Stimulated activated CD4-positive, alpha-beta T cell treated with anti-CD3 and anti-CD28 coated beads, Interleukin-2, amount 100 ng/mL, for 4 hours (primary cell): Measurements from ENCODE around the gene VAPA.
"Not testable (repeated sequence)": the region's sequence is repeated elsewhere in the genome, so short reads cannot be mapped to it uniquely, and the experiment has no call there.

ENCODE experiments used
- DNase-seq: peaks from one replicate; pipeline ENCODE4 v3.0.0-alpha.2; 2020; ENCODE audit warnings: low read depth

Gene VAPA

DNA sequence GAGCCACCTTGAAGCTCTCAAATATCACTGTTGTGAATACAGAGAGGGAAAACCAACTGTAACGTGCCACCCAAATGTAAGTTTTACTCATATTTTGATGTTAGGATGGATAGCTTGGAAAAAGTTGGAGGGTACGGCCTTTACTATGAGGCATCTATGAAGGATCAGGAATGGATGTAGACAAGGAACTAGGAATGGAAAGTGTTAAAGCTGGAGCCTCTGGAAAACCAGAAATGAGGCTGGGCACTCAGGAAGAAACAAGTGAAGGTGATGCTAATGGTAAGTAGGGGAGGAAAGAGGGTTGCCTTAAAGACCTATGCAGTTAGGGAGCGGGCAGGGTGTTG is 27.8 kb upstream of the VAPA start:
- DNase-seq: no peak

DNA sequence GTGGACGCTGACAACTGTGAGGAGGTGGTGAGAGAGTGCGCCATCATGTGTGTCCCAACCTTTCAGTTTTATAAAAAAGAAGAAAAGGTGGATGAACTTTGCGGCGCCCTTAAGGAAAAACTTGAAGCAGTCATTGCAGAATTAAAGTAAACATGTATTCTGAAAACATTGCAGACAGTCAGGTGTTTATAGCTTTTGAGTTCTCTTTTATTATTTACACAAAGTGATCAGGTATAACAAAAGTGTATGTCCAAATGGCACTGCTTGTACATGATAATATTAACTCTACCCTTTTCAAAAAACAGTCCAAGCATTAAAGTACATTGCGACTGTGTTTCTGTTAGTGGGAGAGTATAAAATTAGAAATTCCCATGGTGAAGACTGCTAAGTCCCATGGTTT is 25.8 kb upstream of the VAPA start:
- DNase-seq: no peak

DNA sequence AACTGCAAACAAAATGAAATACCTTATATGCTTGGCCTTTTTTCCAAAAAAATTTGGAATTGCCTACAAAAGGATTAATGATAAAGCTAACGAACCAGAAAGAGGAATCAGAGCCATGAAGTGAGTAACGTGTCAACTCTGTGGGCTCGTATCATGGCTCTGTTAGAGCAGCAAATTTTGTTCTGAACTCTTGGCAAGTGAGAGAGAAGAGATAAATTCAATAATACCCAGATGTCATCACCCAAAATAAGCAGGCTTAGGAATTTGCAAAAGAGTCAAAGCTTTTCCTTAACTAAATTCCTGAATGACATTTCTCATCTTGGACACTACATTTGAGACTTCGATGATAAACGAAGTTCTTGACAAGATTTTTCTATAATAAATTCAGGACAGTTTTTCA is 23.6 kb upstream of the VAPA start:
- no peak for DNase-seq

DNA sequence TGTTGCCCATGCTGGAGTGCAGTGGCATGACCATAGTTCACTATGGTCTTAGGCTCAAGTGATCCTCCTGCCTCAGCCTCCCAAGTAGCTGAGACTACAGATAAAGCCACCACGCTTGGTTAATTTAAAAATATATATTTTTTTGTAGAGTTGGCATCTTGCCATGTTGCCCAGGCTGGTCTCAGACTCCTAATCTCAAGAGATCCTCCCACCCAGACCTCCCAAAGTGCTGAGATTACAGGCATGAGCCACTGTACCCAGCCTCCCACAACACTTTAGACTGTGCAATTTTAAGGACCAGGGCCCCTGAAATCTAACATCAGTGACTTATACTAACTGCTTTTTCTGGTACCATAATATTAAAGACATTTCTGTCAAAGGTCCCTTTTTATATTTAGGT is 22.9 kb upstream of the VAPA start:
- no peak for DNase-seq

DNA sequence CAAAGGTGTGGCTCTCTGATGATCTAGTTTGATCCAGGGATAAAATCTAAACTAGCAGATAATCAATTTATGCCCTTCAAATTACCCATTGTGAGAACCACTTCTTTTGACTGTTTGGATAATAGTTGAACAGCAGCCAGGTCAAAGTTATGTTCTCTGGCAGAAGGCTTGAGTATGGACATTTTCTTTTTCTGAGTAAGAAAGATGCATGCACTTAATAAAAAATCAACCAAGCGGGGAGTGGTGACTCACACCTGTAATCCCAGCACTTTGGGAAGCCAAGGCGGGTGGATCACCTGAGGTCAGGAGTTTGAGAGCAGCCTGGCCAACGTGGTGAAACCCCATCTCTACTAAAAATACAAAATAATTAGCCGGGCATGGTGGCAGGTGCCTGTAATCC is 22.3 kb upstream of the VAPA start:
- not testable (repeated sequence) for DNase-seq

- no peak for DNase-seq
Measured at GRCh38 chr18:9894454-9895068, 19.3 kb upstream of the VAPA start.

GRCh38 chr18:9897129-9897528 is 16.7 kb upstream of the VAPA start:
- no peak for DNase-seq

GRCh38 chr18:9897787-9898291 is 16.0 kb upstream of the VAPA start:
- DNase-seq: not testable (repeated sequence)

DNA sequence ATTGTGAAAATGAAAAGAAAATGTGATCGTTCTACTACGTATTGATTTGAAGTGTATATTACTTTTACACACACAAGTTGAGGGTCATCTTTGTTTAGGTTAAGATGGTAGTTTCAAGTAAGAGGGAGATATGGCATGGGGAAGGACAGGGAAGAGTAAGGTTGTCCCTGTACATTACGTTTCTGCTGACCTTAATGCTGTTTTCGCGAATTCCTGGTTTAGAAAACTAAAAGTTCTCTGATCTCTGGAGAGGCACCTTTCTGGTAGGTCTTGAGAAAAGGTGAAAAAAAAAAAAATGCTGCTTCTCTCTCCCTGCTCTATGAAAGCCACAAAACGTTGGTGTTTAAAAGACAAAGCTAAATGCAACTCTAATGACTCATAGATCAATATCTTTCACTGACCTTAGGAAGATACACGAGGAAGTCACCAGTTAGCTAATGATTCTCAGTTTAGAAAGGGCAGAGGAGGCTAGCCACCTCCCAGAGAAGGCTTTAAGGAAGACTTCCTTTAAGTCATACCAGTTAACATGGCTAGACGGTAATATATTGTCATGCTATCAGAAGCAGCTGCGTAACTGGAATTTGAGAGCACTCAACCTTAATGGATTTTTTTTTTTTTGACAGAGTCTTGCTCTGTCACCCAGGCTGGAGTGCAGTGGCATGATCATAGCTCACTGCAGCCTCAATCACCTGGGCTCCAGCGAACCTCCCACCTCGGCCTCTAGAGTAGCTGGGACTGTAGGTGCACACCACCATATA is 14.8 kb upstream of the VAPA start:
- DNase-seq: no peak

GRCh38 chr18:9899550-9899930 is 14.3 kb upstream of the VAPA start:
- not testable (repeated sequence) for DNase-seq

- DNase-seq: no peak
Measured at GRCh38 chr18:9900699-9901098, 13.1 kb upstream of the VAPA start.

GRCh38 chr18:9901377-9901776 is 12.4 kb upstream of the VAPA start:
- DNase-seq: no peak

DNA sequence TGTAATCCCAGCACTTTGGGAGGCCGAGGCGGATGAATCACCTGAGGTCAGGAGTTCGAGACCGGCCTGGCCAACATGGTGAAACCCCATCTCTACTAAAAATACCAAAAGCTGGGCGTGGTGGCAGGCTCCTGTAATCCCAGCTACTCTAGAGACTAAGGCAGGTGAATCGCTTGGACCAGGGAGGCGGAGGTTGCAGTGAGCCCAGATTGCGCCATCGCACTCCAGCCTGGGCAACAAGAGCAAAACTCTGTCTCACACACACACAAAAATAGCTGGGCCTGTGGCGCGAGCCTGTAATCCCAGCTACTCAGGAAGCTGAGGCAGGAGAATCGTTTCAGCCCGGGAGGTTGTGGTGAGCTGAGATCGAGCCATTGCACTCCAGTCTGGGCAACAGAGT is 11.6 kb upstream of the VAPA start:
- DNase-seq: not testable (repeated sequence)

- DNase-seq: no peak
Measured at GRCh38 chr18:9902832-9903231, 11.0 kb upstream of the VAPA start.

DNA sequence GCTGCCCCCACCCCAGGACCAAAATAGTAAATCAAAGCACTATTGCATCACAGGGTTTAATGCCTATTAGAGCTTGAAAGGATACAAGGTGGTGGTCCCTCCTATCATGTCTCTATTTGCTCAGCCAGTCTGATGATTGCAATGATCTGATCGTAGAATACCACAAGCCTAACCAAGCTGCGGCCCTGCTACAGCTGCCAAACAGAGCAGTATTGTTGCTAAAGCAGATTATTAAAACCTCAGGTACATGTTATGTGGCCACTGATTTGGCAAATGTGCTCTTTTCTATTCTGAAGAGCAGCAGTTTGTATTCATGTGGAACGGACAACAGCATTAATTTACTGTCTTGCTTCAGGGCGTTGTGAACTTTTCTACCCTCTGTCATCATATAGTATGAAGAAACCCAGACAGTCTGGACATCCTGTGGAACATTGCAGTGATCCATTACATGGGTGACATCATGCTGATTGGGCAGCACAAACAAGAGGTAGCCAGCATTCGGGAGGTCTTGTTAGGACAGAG is 8.4 kb upstream of the VAPA start:
- DNase-seq: no peak

- no peak for DNase-seq
Measured at GRCh38 chr18:9906481-9906880, 7.3 kb upstream of the VAPA start.

DNA sequence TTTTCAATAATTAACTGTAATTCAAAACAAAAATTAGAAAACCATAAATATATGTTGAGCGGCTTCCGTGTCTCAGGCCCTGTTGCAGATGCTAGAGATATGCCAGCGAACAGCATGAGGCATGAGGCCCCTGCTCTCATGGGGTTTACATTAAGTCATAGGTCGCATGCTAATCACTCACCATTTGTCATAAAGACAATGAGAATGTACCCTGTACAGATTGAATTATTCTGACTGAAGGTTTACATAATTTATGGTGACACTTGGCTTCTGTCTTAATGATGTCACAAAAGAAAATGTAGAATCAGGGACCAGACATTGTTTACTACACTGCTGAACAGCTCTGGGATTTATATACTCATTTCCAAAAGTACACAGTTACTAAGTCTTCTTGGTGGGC is 5.9 kb upstream of the VAPA start:
- no peak for DNase-seq

GRCh38 chr18:9910071-9910470 is 3.7 kb upstream of the VAPA start:
- no peak for DNase-seq

GRCh38 chr18:9910661-9911060 is 3.2 kb upstream of the VAPA start:
- DNase-seq: no peak

DNA sequence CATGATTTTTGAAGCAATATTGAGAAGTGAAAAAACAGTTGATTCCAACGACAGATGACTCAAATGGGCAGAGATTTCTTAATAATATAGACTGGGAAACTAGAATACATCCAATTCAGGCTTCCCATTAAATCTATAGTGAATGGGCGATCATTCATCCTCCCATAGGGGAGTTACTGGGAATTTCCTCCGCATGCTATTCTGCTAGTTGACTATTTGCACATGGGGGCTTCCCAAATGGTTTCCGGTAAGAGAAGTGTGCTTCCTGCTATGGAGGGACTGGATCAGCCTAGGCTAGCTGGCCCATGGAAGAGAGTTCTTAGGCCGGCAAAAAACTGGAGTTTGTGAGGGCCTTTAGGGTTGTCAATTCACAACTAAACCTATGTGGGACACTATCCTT is 2.6 kb upstream of the VAPA start:
- no peak for DNase-seq

DNA sequence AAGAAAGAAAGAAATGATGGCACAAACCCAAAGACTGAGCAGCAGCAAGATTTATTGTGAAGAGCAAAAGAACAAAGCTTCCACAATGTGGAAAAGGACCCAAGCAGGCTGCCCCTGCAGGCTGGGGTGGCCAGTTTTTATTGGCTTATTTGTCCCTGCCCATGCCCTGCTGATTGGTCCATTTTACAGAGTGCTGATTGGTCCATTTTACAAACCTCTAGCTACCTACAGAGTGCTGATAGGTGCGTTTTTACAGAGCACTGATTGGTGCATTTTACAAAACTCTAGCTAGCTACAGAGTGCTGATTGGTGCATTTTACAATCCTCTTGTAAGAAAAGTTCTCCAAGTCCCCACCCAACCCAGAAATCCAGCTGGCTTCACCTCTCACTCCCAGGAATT is 1.5 kb upstream of the VAPA start:
- not testable (repeated sequence) for DNase-seq

DNA sequence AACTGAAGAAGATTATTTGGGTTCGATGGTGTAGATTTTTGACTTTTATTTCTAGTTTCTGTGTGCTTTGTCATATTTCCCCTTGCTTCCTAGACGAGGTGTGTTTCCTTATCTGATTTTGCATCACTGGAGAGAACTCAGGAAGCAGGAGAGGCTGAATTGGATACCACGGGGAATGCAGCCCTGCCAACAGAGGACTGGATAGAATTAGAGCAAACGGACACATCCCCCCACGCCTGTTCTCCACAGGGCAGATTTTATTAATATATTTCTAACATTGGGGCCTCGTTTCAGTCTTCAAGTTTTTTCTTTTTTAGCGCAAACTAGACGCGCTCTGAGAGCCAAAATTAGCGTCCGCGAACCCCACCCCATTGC is 678 bp upstream of the VAPA start:
- no peak for DNase-seq

GRCh38 chr18:9914334-9914583 is 443 bp downstream of the VAPA start:
- DNase-seq: no peak
